K562 (cell line): ENCODE data around the gene RESF1. TPM values are rescaled to one million over a fixed set of nuclear protein-coding genes. Genes with fewer than 3 reads are reported as not detected.

Experiments used
- ETV1 ChIP-seq: fragments of 450-650 bp; conservative IDR thresholded peaks from 2 replicates; pipeline ENCODE4 v1.6.1; 2016; ENCODE audit warnings: missing genetic modification characterization, control low read depth, low read depth, missing compliant biosample characterization
- EZH2 ChIP-seq: IDR thresholded peaks from 2 replicates; pipeline ENCODE4 v1.6.1; 2012; ENCODE audit warnings: low read depth, mild to moderate bottlenecking, inconsistent platforms, low read length, borderline replicate concordance
- JUNB ChIP-seq: fragments of 450-650 bp; formaldehyde crosslinking; conservative IDR thresholded peaks from 2 replicates; pipeline ENCODE4 v1.4.0; 2020; ENCODE audit warnings: mild to moderate bottlenecking
- PPARD ChIP-seq: fragments of 250-450 bp; sonication (Bioruptor Pico); IDR thresholded peaks from 2 replicates; pipeline ENCODE4 v1.8.0; 2022; ENCODE audit warnings: inconsistent platforms, mild to moderate bottlenecking, moderate library complexity
- TEAD4 ChIP-seq, 2 experiments: sonication (generic) in 1 of 2; formaldehyde crosslinking in 1 of 2; IDR thresholded peaks; 2 replicates each; pipeline versions ENCODE4 v1.6.1 to v1.8.0; 2012 to 2022; ENCODE audit warnings: borderline replicate concordance in 1 of 2, inconsistent platforms in 1 of 2, low read length in 1 of 2, mild to moderate bottlenecking in 1 of 2, missing genetic modification reagents in 1 of 2
- ZBTB7A ChIP-seq: IDR thresholded peaks from 2 replicates; pipeline ENCODE4 v1.6.1; 2011; ENCODE audit warnings: low read depth, mild to moderate bottlenecking, low read length, moderate library complexity, borderline replicate concordance; ENCODE audit not compliant: control insufficient read depth
- ZKSCAN1 ChIP-seq: fragments of 150-350 bp; IDR thresholded peaks from 2 replicates; pipeline ENCODE4 v1.6.1; 2016; ENCODE audit warnings: low read depth, low read length
- ZNF12 ChIP-seq: sonication (generic); formaldehyde crosslinking; IDR thresholded peaks from 2 replicates; pipeline ENCODE4 v1.4.0; 2020; ENCODE audit warnings: mild to moderate bottlenecking, missing genetic modification reagents
- ZNF232 ChIP-seq: sonication (generic); formaldehyde crosslinking; IDR thresholded peaks from 2 replicates; pipeline ENCODE4 v1.8.0; 2022; ENCODE audit warnings: mild to moderate bottlenecking, missing genetic modification reagents
- polyA plus RNA-seq, 8 experiments: library from polyadenylated mRNA; depleted of rRNA in 4 of 8; stranded (reverse) in 5 of 8; unstranded in 3 of 8; fragments of >200 nt; fragmentation: Nextera tagmentation in 2 of 8; fragmentation: Illumina TruSeq in 1 of 8; extraction: Ambion mirVana in 2 of 8; extraction: Trizol in 1 of 8; gene quantifications; 2 replicates each; pipeline versions ENCODE4 v1.2.1 to v1.2.3, GENCODE V29; 2011 to 2014; ENCODE audit warnings: inconsistent platforms in 1 of 8, missing spikeins in 1 of 8
- total RNA-seq, 7 experiments: library from RNA; depleted of rRNA in 6 of 7; stranded (reverse); fragments of >200 nt in 6 of 7; fragmentation: Illumina TruSeq in 2 of 7; extraction: Trizol in 2 of 7; gene quantifications; 2 replicates each; pipeline versions ENCODE4 v1.2.1 to v1.2.3, GENCODE V29; 2011 to 2021; ENCODE audit warnings: low replicate concordance in 1 of 7
- TF ChIP-seq, protein P1 (sequence below), 2 experiments: fragments of 450-650 bp; formaldehyde crosslinking in 1 of 2; IDR thresholded peaks; 2 replicates each; pipeline versions ENCODE4 v1.4.0 to v1.6.1; 2014 to 2020; ENCODE audit warnings: mild to moderate bottlenecking in 2 of 2, borderline replicate concordance in 1 of 2, low read depth in 1 of 2
- TF ChIP-seq, protein P2 (sequence below): fragments of 450-650 bp; formaldehyde crosslinking; IDR thresholded peaks from 2 replicates; pipeline ENCODE4 v1.4.0; 2020; ENCODE audit warnings: mild to moderate bottlenecking, moderate library complexity
- TF ChIP-seq, protein P3 (sequence below): fragments of 450-650 bp; formaldehyde crosslinking; IDR thresholded peaks from 2 replicates; pipeline ENCODE4 v1.4.0; 2022; ENCODE audit warnings: mild to moderate bottlenecking, moderate library complexity
- TF ChIP-seq, protein P4 (sequence below): fragments of 450-650 bp; formaldehyde crosslinking; IDR thresholded peaks from 2 replicates; pipeline ENCODE4 v1.4.0; 2020; ENCODE audit warnings: mild to moderate bottlenecking, moderate library complexity
- TF ChIP-seq, protein P5 (sequence below): sonication (generic); formaldehyde crosslinking; IDR thresholded peaks from 2 replicates; pipeline ENCODE4 v1.8.0; 2022; ENCODE audit warnings: mild to moderate bottlenecking, missing genetic modification reagents

RESF1 gene
- total and polyA plus RNA-seq, 9 of the 15 experiments (the other 6 are each of a cell fraction or from before 2014, with no cell fraction given) = 21.5 to 121 (median 53.6) TPM

DNA sequence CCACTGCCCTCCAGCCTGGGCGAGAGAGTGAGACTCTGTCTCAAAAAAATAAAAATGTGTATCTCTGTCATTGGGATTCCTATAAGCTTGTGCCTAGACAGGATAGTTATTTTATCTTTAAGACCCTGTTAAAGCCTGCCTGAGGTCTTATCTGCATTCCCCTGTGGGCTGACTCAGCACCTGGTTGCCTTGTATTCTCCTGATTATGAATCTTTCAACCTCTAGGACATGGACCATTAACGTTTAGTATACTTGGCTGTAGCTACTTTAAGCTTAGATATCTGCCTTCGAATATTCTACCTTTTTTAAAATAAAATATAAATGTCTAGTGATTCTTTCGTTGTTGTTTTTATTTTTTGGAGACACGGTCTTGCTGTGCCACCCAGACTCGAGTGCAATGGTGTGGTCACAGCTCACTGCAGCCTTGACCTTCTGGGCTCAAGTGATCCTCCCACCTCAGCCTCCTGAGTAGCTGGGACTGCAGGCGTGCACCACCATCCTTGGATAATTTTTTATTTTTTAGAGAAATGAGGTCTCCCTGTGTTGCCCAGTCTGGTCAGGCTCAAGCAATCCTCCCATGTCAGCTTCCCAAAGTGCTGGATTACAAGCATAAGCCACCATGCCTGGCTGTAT lies 41.3 kb downstream of the RESF1 start (continued):
- TF ChIP-seq, protein P1, sequence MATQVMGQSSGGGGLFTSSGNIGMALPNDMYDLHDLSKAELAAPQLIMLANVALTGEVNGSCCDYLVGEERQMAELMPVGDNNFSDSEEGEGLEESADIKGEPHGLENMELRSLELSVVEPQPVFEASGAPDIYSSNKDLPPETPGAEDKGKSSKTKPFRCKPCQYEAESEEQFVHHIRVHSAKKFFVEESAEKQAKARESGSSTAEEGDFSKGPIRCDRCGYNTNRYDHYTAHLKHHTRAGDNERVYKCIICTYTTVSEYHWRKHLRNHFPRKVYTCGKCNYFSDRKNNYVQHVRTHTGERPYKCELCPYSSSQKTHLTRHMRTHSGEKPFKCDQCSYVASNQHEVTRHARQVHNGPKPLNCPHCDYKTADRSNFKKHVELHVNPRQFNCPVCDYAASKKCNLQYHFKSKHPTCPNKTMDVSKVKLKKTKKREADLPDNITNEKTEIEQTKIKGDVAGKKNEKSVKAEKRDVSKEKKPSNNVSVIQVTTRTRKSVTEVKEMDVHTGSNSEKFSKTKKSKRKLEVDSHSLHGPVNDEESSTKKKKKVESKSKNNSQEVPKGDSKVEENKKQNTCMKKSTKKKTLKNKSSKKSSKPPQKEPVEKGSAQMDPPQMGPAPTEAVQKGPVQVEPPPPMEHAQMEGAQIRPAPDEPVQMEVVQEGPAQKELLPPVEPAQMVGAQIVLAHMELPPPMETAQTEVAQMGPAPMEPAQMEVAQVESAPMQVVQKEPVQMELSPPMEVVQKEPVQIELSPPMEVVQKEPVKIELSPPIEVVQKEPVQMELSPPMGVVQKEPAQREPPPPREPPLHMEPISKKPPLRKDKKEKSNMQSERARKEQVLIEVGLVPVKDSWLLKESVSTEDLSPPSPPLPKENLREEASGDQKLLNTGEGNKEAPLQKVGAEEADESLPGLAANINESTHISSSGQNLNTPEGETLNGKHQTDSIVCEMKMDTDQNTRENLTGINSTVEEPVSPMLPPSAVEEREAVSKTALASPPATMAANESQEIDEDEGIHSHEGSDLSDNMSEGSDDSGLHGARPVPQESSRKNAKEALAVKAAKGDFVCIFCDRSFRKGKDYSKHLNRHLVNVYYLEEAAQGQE (IDR thresholded peaks at IDR 0.05; ENCODE audit: borderline replicate concordance) = peak; percentile 47; the same call in 1 of the 2 replicates
- TF ChIP-seq, protein P1 (CRISPR knock-in tag; IDR thresholded peaks at IDR 0.05; ENCODE audit: low read depth) = no peak
- TF ChIP-seq, protein P2, sequence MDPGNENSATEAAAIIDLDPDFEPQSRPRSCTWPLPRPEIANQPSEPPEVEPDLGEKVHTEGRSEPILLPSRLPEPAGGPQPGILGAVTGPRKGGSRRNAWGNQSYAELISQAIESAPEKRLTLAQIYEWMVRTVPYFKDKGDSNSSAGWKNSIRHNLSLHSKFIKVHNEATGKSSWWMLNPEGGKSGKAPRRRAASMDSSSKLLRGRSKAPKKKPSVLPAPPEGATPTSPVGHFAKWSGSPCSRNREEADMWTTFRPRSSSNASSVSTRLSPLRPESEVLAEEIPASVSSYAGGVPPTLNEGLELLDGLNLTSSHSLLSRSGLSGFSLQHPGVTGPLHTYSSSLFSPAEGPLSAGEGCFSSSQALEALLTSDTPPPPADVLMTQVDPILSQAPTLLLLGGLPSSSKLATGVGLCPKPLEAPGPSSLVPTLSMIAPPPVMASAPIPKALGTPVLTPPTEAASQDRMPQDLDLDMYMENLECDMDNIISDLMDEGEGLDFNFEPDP = no peak
- peak; percentile 99 for TF ChIP-seq TEAD4 (IDR thresholded peaks at IDR 0.05; ENCODE audit: low read length)
- TF ChIP-seq TEAD4 (CRISPR knock-in tag; IDR thresholded peaks at IDR 0.05; ENCODE audit: borderline replicate concordance) = no peak
- TF ChIP-seq, protein P3, sequence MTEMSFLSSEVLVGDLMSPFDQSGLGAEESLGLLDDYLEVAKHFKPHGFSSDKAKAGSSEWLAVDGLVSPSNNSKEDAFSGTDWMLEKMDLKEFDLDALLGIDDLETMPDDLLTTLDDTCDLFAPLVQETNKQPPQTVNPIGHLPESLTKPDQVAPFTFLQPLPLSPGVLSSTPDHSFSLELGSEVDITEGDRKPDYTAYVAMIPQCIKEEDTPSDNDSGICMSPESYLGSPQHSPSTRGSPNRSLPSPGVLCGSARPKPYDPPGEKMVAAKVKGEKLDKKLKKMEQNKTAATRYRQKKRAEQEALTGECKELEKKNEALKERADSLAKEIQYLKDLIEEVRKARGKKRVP (CRISPR knock-in tag) = no peak
- no peak for TF ChIP-seq PPARD (CRISPR knock-in tag)
- TF ChIP-seq, protein P4, sequence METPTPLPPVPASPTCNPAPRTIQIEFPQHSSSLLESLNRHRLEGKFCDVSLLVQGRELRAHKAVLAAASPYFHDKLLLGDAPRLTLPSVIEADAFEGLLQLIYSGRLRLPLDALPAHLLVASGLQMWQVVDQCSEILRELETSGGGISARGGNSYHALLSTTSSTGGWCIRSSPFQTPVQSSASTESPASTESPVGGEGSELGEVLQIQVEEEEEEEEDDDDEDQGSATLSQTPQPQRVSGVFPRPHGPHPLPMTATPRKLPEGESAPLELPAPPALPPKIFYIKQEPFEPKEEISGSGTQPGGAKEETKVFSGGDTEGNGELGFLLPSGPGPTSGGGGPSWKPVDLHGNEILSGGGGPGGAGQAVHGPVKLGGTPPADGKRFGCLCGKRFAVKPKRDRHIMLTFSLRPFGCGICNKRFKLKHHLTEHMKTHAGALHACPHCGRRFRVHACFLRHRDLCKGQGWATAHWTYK = no peak
- TF ChIP-seq ZNF232 (CRISPR knock-in tag) = no peak
- TF ChIP-seq ETV1 (tag) = 0 out of 2 replicates have a peak, but pooled peaks have one; percentile 23
- TF ChIP-seq ZBTB7A = no peak
- TF ChIP-seq ZKSCAN1 = no peak
- no peak for TF ChIP-seq ZNF12 (CRISPR knock-in tag)
- TF ChIP-seq, protein P5, sequence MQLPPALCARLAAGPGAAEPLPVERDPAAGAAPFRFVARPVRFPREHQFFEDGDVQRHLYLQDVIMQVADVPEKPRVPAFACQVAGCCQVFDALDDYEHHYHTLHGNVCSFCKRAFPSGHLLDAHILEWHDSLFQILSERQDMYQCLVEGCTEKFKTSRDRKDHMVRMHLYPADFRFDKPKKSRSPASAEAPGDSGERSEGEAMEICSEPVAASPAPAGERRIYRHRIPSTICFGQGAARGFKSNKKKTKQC (CRISPR knock-in tag) = no peak
- TF ChIP-seq EZH2 = no peak
- TF ChIP-seq JUNB (CRISPR knock-in tag) = no peak
